Gastroesophageal sphincter (tissue), 3 donors: ENCODE results near the gene MSANTD7.

Experiments used
- CTCF ChIP-seq, 4 experiments: fragments of 200-600 bp in 2 of 4; fragments of 450-650 bp in 2 of 4; sonication (generic) in 1 of 4; IDR thresholded peaks; one replicate each; pipeline ENCODE4 v1.5.1; 2017 to 2019; ENCODE audit warnings: antibody characterized with exemption in 4 of 4, mild to moderate bottlenecking in 2 of 4, moderate library complexity in 2 of 4
- EP300 ChIP-seq: sonication (generic); formaldehyde crosslinking; IDR thresholded peaks from one replicate; pipeline ENCODE4 v1.6.1; 2017; ENCODE audit warnings: antibody characterized with exemption, mild to moderate bottlenecking
- POLR2A ChIP-seq, 2 donors: fragments of 450-650 bp; IDR thresholded peaks; one replicate each; pipeline ENCODE4 v1.6.1; 2017; ENCODE audit warnings: antibody characterized with exemption in 2 of 2, mild to moderate bottlenecking in 2 of 2, moderate library complexity in 1 of 2

GRCh38 chr10:14823966-14824365, 14.1 kb upstream of the MSANTD7 start:
- no peak for TF ChIP-seq CTCF (IDR thresholded peaks at IDR 0.05)
- TF ChIP-seq POLR2A (IDR thresholded peaks at IDR 0.05), result no peak
- TF ChIP-seq EP300, result no peak
